ENCODE measurements around the gene BANK1. TPM values are rescaled to one million over a fixed set of nuclear protein-coding genes. Genes with fewer than 3 reads are reported as not detected.

BANK1 gene
- total RNA-seq, 1 donor from 2014 or later, result 12.6 TPM

DNA sequence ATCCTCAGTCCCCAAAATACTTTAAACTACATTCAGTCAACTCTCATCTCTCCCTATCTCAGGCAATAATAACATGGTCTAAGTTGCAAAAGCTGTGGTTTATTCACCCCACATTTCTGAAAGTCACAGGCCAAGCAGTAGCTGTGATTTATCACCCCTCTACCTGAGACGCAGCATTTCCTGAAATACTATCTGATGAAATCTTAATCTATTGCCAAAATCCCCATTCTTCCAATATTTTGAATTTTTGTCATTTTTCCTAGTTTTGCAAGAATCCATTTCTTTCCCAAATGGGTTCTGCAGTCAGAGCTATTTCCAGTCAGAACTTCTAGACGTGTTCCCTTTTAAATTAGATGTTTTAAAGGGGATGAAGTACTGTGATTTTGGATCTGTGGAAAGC, 148.3 kb downstream of the BANK1 start:
- Histone ChIP-seq H3K9me3 (no peaks in the 10 kb centered on the region), H3K36me3 (no peaks in the 10 kb centered on the region), H3K27me3 (no peaks in the 10 kb centered on the region), H3K4me1 (no peaks in the 10 kb centered on the region), H3K27ac (no peak overlapping the region), H3K4me3 (no peak overlapping the region)
- DNase-seq, result no peak
- ATAC-seq, result no peak
- intact Hi-C loops (cut with DNase I), result no loop called here
- TF ChIP-seq, protein P1, sequence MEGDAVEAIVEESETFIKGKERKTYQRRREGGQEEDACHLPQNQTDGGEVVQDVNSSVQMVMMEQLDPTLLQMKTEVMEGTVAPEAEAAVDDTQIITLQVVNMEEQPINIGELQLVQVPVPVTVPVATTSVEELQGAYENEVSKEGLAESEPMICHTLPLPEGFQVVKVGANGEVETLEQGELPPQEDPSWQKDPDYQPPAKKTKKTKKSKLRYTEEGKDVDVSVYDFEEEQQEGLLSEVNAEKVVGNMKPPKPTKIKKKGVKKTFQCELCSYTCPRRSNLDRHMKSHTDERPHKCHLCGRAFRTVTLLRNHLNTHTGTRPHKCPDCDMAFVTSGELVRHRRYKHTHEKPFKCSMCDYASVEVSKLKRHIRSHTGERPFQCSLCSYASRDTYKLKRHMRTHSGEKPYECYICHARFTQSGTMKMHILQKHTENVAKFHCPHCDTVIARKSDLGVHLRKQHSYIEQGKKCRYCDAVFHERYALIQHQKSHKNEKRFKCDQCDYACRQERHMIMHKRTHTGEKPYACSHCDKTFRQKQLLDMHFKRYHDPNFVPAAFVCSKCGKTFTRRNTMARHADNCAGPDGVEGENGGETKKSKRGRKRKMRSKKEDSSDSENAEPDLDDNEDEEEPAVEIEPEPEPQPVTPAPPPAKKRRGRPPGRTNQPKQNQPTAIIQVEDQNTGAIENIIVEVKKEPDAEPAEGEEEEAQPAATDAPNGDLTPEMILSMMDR (IDR thresholded peaks at IDR 0.05), result no peak

DNA sequence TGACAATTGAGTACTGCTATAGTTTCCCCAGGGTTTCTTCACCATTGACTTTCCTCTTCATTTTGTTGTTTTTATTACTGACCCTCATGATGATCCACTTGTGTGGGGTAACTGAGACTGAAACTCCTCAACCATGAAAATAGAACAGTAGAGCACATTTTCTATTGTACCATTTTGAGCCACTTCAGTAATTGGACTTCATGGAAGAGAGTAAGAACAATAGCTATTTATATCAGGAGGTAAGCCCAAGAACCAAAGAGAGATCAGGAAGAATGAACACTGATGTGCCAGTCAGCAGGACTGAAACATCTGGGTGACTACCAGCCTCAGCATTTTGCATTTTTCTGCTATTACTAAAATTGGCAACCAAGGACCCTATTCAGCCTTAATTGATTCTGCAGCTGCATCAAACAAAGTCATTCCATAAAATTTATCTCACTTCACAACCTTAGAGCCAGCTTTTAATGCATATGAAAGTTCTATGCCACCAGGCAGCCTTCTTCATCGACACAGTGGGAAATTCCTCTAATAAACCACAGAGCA, 151.4 kb downstream of the BANK1 start:
- ATAC-seq, result no peak
- intact Hi-C loops (cut with DNase I), result no loop called here
- TF ChIP-seq, protein P1 (IDR thresholded peaks at IDR 0.05), result no peak
- Histone ChIP-seq H3K4me1 (no peaks in the 10 kb centered on the region), H3K27me3 (no peaks in the 10 kb centered on the region), H3K9me3 (no peaks in the 10 kb centered on the region), H3K36me3 (no peaks in the 10 kb centered on the region), H3K27ac (no peak overlapping the region), H3K4me3 (no peak overlapping the region)
- DNase-seq, result no peak

DNA sequence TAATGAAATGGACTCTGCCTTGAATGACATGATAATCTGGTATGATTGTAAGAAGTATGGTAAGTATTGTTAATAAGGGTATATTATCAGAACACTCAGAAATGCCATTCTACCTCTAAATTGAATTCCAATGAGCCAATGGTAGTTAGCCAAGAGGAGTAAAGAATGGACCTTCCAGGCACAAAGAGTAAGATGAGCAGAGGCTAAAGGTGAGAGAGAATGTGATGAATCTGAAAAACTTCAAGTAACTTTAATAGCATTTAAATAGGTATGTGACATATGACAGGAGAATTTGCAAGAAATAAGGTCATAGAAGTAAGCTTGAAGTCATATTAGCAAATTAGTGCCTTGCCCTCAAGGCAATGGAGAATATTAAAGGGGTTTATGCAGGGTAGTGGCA, 152.4 kb downstream of the BANK1 start:
- intact Hi-C loops (cut with DNase I), result no loop called here
- Histone ChIP-seq H3K4me3 (no peak overlapping the region), H3K4me1 (no peaks in the 10 kb centered on the region), H3K36me3 (no peaks in the 10 kb centered on the region), H3K27ac (no peak overlapping the region), H3K27me3 (no peaks in the 10 kb centered on the region), H3K9me3 (no peaks in the 10 kb centered on the region)
- TF ChIP-seq, protein P1 (IDR thresholded peaks at IDR 0.05), result no peak
- ATAC-seq, result no peak
- DNase-seq, result no peak

DNA sequence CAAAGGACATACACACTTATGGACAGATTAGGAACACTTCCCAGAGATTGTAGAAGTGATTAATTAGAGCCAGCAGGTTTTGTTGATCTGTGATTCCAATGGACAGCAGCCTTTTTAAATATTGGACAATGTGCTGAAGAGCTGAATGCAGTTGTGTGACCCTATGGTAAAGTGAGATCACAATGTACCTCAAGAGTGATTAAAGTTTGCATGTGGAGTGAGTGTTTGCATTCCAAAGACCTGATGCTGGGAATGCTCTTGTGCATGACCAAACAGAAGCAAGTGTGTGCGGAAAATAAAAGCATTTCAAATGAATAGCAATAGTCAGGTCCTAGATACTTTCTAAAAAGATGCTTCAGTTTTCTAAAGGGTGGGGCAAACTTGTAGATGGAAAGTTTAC, 154.1 kb downstream of the BANK1 start:
- no peaks in the 10 kb centered on the region for H3K9me3 ChIP-seq
- no peaks in the 10 kb centered on the region for H3K36me3 ChIP-seq
- H3K4me1 ChIP-seq, result no peaks in the 10 kb centered on the region
- no peak overlapping the region for H3K4me3 ChIP-seq
- no peak overlapping the region for H3K27ac ChIP-seq
- intact Hi-C loops (cut with DNase I), result no loop called here
- TF ChIP-seq, protein P1 (IDR thresholded peaks at IDR 0.05), result no peak
- DNase-seq (no peak), ATAC-seq (peak; percentile 96)
- H3K27me3 ChIP-seq, result no peaks in the 10 kb centered on the region

DNA sequence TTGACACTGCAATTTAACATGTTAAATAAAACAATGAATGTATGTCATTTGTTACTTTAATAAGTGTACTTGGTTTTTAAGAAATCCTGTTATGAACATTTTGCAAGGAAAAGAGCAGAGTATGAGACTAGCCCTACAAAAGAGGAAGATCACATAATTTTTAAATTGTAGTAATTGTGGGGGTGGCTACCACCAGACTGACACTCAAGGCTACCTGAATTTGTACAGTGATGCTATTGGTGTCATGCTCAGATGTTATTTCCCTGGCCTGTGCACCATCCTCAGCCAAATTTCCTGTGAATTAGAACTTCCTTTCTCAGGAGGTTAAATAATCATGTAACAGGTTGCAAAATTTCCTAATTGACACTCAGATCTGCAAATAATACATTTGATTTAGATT, 157.5 kb downstream of the BANK1 start:
- no peak for ATAC-seq
- Histone ChIP-seq H3K9me3 (no peaks in the 10 kb centered on the region), H3K4me1 (no peaks in the 10 kb centered on the region), H3K36me3 (no peaks in the 10 kb centered on the region), H3K27ac (no peak overlapping the region), H3K27me3 (no peaks in the 10 kb centered on the region), H3K4me3 (no peak overlapping the region)
- TF ChIP-seq, protein P1 (IDR thresholded peaks at IDR 0.05), result no peak
- intact Hi-C loops (cut with DNase I), result no loop called here
- no peak for DNase-seq

DNA sequence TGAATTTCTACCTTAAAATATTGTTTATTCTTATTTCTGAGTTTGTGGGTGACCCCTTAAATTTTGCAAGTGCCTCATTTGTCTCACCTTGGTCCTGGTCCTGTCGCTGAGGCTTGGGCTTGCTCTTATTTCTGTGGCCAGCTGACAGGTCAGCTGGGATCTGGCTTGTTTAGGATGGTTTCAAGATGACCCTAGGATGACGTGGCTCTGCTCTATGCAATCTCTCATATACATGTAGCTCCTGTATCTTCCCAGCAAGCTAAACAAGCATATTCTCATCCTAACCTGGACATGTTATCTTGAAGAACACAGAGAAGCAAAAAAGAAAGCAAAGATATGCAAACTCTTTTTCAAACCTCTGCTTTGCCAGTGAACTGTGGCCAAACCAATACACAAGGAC, 158.4 kb downstream of the BANK1 start:
- no peak overlapping the region for H3K4me3 ChIP-seq
- no peak overlapping the region for H3K27ac ChIP-seq
- TF ChIP-seq, protein P1 (IDR thresholded peaks at IDR 0.05), result no peak
- no peak for DNase-seq
- ATAC-seq, result no peak
- no peaks in the 10 kb centered on the region for H3K9me3 ChIP-seq
- H3K4me1 ChIP-seq, result no peaks in the 10 kb centered on the region
- no peaks in the 10 kb centered on the region for H3K27me3 ChIP-seq
- intact Hi-C loops (cut with DNase I), result no loop called here
- no peaks in the 10 kb centered on the region for H3K36me3 ChIP-seq
